T follicular helper cell (primary cell): ENCODE measurements around the gene C4orf50.

ENCODE experiments used
- DNase-seq: peaks from one replicate; pipeline ENCODE4 v3.0.0-alpha.2; 2020; ENCODE audit warnings: low read depth

The C4orf50 gene

GRCh38 chr4:6043843-6044242, 25.6 kb upstream of the C4orf50 start:
- no peak for DNase-seq

DNA sequence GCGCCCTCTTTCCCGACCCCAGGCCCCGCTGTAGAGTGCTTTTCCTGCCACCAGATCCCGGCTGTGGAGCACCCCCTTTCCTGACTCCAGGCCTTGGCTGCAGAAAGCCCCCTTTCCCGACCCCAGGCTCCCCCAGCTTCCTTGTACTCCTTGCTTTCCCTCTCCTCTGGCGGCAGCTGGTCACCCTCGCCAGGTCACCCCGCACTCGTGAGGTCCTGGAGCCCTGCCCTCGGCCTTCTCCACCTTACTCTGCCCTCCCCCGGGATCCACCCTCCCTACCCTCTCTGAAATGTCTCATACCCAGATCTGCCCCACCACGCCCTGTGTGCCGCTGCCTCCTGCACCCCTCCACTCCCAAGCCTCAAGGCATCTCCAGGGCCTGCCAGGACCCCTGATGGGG, 25.0 kb upstream of the C4orf50 start:
- DNase-seq: no peak

GRCh38 chr4:6042293-6043063, 24.2 kb upstream of the C4orf50 start:
- no peak for DNase-seq

DNA sequence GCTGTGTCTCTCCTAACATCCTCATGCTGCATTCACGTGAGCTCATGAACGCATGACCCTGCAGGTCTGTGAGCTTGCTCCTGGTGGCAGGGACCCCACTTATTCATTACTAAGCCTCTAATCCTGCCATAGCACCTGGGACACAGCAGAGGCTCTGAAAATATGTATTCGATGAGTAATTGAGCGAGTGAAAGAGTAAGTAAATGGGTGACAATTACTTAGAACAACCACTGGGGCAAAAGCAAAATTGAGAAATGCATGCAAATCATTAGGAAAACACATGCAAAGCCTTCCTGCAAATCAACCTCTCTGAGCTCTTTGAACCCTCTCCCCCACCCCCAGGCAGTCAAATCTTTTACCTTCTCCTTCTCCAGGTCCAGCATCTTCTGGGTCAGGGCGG, 23.6 kb upstream of the C4orf50 start:
- no peak for DNase-seq

DNA sequence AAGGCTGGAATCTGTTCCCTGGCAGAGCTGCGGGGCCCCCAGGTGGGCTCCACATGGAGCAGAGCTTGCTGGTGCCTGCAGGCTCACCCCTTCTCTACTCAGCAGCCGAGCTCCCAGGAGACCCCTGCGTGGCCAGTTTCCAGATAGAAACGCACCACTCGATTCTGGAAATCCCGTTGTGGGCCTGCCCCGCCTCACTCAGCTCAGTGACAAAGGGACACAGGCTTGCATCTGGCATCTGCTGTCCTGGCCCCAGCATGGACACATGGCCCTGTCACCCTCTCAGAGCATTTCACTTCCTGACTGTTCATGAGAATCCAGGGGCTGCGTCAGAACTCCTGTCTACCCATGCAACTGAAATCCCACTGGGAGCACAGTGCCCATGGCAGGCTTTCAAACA, 20.5 kb upstream of the C4orf50 start:
- no peak for DNase-seq

DNA sequence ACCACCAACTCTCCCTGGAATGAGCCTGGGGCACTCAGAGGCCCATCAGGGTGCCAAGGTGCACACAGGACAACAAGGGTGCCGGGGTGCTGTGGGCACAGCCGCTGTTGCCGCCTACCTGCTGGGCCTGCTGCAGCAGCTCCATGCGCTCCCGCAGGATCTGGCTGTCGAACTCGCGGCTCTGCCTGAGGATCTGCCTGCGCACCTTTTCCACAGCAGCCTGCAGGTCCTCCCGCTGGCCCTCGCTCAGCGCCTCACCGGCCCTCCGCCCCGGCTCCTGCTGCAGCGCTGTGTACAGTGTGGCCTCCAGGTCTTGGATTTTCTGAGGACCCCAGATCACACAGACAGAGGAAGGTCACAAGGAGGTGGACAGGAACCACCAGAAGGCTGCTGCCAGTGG, 17.6 kb upstream of the C4orf50 start:
- DNase-seq: no peak

- no peak for DNase-seq
Observed at GRCh38 chr4:6033381-6033780, 15.2 kb upstream of the C4orf50 start.

DNA sequence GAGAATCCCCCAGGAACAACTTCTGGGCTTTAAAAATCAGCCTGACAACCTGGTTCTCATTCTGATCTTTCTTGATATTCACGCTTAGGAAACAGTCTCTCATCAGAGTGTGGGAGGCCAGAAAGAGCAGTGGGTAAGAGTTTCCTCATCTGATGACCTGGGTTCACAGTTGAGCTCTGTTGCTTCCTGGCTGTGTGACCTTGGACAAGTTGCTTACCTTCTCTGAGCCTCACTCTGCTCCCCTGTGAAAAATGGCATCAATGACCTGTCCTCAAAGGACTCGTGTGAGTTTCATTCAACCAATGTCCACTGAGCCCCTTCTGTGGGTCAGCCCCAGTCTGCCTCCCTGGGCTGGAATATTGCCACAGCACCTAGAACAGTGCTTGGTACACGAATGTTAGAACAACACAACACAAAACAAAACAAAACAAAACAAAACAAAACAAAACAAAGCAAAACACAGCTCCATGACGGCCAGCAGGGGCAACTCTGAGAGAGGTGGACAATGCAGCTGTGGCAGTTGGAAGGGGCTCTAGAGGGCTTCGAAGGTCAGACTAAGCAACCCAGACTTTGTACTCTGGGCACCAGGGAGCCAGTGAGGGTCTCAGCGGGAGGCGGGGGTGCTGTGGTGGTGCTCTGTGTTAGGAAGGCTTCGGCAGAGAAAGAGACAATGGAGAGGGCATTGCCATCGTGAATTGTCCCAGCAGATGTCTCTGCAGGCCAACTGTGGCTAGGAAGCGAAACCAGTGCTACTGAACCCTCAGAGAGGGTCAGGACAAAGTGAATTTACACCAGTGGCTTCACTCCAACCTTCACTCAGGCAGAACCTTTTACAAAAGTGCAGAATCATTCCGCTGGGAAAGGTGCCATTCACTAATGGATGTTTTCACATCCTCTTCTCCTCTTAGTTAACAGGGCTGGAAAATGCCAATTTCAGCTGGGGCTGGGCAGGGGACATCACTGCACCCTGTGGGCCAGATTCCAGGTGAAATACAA, 14.3 kb upstream of the C4orf50 start:
- DNase-seq: no peak

DNA sequence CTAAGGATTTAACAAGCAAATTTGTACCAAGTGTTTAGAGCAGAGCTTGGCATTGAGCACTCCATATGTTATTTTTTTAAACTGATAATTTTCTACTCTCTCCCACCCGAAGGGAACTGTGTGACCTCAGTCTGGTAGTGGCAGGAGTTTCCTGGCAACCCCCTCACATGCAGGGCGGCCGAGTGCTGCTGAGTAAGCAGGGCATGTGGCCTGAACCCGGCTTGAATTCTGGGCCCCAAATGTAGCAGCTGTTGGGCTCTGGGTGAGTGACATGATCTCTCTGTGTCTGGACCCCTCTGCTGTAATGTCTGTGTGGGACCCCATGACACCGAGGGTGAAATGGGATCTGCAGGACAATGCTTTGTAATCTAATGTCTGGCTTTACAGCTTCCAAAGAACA, 13.6 kb upstream of the C4orf50 start:
- no peak for DNase-seq

DNA sequence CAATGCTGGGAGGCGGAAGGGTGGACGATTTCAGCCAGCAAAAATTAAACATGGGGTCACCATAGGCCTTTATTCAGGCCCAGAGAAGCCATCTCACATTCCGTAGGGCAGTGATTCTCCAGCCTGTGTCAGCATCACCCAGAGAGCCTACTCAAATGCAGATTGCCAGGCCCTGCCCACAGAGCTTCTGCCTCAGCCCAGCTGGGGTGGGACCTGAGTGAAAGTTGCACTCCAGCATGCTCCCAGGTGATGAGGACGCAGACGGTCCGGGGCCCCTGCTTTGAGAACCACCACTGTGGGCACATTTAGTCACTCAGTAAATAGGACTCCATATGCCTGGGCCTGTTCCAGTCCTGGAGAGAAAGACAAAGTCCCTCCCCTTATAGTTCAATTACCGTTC, 12.4 kb upstream of the C4orf50 start:
- no peak for DNase-seq

DNA sequence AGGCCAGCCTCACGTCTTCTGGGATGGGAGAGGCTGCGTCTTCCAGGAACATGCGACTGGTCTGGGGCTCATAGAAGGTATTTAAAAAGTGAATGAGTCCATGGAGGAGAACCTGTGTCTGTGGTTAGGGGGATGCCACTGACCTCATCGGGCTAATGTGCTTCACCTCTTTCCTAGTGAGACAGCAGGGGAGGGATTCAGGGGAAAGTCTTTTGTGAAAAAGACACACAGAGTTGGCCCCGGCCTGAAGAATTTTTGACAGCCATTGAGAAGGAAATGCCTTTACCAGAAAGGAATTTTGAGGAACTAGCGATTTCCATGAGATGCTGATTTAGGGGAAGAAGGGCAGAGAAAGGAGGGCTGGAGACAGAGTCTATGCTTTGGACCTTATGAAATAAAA, 11.0 kb upstream of the C4orf50 start:
- no peak for DNase-seq

- no peak for DNase-seq
Observed at GRCh38 chr4:6028168-6028567, 9.9 kb upstream of the C4orf50 start.

DNA sequence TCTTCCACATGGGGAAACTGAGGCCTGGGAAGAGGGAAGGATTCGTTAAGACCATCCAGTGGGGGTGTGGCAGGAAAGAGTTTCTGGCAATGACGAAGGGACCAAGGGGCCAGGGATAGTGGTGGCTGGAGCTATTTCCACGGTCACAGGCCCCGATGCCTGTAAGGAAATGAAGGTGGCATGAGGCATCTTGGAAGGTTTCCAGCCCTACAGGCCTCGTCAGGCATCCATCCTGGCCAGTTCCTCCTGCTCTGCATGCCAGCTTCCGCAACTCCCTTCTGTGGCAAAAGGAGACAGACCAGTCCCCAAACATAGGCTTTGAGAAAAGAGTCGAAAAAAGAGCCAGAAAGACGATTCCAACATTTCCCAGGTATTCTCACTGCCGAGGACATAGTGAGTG, 9.2 kb upstream of the C4orf50 start:
- DNase-seq: no peak

- DNase-seq: no peak
Observed at GRCh38 chr4:6024313-6024960, 6.2 kb upstream of the C4orf50 start.

- no peak for DNase-seq
Observed at GRCh38 chr4:6023731-6024130, 5.5 kb upstream of the C4orf50 start.

- DNase-seq: no peak
Observed at GRCh38 chr4:6022607-6023288, 4.5 kb upstream of the C4orf50 start.

DNA sequence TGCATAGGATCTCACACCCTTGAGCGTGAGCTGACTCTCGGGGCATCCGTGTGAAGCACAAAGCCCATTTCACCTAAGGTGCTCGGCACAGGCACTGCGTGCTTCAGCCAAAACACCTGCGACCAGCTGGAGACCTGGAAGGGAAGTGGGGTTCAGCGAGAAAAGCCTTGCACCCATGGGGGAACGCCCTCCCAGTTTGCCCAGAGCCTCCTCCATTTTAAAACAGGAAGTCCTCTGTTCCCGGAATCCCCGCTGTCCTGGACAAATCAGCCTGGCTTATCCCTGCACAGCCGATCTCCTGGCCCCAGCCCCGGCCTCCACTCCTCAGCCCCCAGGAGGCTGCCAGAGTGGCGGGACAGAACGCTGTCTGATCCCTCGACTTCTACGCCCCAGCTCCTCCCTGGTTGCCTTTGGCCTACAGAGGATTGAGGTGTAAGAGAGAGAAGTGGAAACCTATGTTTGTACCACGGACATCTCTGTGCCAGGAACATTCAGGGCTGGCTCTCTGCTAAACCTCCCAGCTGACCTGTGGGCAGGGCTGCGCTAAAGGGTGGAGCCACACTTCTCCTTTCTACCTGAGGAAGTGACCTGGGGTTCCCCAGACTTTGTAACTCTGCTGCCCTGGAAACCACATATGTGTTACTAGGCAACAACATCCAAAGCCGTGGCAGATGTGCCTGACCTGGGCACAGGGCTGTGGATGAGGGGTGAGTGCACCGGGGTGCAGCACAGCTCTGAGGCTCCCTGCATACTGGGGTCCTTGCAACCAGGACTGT, 3.8 kb upstream of the C4orf50 start:
- no peak for DNase-seq

DNA sequence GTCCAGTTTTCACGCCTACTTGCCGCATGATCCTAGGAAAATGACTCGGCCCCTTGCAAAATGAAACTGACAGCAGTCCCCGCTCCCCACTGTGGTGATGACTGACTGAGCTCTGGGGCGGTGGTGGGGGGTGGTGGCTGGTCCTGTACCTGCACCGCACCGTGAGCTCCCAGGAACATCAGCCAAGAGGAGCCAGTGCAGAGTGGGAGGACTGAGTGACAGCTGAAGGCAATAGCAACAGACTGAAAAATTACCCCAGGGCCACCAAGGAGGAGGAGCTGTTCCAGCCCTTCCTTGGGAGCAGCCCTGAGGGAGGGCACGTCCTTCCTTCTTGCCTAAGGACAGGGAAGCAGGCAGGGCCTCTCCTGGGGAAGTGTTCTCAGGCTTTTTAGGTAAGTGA, 2.4 kb upstream of the C4orf50 start:
- DNase-seq: no peak

- DNase-seq: no peak
Observed at GRCh38 chr4:6019316-6020263, 1.4 kb upstream of the C4orf50 start.

DNA sequence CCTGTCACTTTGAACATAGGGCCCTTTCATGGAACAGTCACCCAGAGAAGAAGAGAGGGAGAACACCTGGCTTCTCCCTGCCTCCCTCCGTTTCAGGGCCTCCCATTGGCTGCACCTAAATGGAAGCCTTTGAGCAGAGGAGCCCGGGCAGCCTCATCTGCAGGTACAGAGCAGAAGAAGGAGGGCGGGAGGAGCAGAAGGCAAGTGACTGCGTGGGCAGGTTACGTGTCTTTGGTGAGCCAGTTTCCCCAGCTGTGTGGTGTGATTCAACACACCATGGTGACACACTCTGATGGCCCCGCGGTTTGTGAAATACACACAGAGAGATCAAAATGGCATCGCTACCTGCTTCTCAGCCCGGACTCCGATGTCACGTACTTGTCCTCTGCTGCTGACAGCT, 431 bp downstream of the C4orf50 start:
- DNase-seq: no peak
